Islet precursor cell (in vitro differentiated cells): ENCODE results near the gene TCAIM.
A peak's percentile ranks its signal among the peaks of the same experiment; 100 is the strongest.

Experiments used
- DNase-seq: peaks from one replicate; pipeline ENCODE4 v3.0.0-alpha.2; 2018

TCAIM gene, protein sequence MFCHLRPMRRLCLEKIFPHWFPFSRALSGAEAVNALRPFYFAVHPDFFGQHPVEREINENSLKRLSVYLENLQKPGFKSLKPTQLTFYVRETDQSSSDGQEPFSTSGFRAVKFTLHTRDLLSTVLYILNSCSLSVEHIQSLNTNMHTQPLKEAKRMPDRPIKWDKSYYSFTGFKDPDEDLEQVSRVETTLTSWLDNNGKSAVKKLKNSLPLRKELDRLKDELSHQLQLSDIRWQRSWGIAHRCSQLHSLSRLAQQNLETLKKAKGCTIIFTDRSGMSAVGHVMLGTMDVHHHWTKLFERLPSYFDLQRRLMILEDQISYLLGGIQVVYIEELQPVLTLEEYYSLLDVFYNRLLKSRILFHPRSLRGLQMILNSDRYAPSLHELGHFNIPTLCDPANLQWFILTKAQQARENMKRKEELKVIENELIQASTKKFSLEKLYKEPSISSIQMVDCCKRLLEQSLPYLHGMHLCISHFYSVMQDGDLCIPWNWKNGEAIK

DNA sequence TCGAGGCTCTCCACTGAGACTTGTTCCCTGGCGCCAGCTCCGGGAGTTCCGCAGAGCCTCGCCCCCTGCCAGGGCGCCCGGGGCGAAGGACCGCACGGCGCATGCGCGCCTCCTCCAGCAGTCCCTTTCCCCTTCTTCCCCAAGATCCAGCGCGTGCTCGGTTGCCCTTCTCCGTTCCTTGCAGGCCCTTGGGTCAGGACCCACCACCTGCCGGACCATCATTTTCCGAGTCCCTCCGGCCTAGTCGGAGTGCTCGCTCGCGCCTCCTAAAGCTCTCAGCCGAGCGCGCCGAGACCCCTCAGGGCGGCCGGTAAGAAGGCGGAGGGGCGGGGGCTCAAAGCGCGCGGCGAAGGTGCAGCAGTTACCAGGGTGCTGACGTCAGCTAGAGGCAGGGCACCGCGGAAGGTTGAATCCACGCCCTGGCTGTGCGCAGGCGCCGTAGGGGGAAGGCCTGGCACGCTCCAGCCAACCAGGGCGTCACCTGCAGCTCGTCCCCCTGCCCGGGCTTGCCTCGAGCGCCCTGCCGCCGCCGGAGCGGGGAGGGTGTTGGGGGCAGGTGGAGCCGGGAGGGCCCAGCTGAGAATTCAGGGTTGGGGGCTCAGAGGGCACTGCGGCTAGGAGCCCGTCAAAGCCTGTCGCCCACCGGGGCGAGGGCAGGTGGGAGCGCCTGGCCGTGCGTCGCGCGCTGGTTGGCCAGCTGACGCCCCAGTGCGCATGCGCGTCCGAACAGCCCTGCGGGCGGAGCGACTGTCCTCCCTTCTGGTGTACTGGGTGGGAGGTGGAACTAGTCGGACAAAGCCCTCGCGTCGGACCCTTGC lies at the start of gene TCAIM:
TCAIM (plus strand) TSS at position 757 of the 818 bp plus-strand sequence. CDS start 16,017 bp downstream, outside the sequence.
- DNase-seq, result peak; percentile 99

DNA sequence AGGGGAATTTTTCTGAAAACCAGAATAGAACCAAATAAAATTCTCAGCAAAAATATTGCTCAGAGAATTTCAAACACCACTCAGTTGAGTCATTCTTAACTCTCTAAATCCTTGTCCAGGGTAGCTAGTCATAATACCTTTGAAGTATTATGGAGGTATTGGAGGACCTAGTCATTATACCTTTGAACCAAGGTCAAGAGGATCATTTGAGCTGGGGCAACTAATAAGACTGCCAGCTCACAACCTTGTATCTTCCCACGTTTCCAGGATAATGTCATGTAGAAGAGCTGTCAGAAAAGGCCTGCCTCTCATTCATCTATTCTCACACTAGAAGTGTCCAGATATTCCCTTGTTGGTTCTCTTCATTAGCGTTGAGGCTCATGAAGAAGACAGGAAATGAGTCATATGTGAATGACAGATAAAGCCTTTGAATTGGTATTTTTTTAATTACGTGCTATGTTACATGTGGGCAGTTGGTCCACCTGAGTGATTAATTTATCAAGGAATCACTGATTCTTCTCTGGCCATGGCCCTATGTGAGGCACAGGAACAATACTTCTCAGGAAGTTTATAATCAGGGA lies 48.6 kb upstream of the TCAIM start:
- no peak for DNase-seq

DNA sequence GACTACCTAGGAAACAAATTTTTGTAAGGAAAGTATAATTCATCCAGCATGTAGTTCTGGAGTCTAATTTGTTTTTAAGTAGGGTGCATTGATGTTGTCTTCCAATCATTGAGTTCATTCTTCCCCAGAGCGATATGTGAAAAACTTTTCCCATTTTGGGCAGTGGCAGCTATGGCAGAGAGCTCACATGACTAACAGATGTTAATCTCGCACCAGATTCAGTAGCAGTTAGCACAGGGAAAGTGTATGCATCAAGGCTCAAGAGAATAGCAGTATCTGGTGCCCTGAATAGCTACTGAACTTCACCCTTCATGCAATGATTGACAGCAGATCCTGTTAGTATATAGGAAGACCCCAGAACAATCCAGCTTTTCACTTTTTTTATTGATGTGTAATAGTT lies 46.3 kb upstream of the TCAIM start:
- no peak for DNase-seq

DNA sequence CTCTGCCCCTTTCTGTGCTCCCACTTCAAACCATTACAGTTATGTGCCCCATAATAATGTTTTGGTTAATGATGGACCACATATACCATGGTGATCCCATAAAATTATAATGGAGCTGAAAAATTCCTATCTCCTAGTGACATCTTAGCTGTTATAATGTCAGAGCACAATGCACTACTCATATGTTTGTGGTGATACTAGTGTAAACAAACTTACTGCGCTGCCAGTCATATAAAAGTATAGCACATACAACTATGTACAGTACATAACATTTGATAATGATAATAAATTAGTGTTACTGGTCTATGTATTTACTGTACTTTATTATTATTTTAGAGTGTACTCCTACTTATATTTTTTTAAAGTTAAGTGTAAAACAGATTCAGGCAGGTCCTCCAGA lies 45.6 kb upstream of the TCAIM start:
- no peak for DNase-seq

DNA sequence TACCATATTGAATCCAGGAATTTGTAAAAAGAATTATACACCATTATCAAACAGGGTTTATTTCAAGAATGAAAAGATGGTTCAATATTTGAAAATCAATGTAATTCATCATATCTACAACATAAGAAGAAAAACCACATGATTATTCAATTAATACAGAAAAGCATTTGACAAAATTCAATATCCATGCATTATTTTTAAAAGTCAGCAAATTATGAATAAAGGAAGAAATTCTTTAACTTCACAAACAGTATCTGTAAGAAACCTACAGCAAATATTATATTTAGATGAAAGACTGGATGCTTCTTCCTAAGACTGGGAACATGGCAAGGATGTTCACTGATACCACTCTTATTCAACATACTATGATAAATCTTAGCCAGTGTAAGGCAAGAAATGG lies 41.3 kb upstream of the TCAIM start:
- DNase-seq, result no peak

DNA sequence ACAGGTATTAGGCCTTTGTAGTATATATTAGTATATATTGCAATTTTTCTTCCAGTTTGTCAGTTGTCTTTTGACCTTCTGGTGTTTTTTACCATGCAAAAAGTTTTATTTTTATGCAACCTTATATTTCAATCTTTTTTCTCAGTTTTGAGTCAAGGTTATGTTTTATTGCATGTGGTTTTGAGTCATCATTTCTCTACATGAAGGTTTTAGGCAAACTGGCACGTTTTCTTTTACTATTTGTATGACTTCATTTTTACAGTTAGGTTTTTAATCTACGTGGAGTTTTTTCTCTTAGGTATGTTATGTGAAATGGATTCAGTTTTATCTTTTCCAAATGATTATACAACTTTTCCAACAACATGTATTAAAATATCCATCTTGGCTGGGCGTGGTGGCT lies 36.8 kb upstream of the TCAIM start:
- no peak for DNase-seq

DNA sequence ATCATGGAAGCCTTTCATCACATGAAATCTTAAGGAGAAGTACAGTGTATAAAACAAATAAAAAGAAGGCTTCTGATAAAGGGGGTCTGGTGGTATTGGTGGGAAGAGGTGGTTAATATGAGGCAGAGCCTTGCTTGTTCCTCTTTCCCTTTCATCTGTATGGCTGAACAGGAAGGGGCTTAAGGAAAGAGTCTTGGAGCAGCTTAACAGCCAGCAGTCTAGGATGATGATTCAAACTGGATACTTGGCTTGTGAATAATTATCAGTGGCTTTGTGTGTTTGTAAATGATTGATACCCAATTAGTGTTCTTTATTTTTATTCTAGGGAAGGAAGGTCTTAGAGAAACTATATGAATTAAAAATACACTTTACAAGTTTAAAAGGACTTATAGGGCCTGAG lies 29.1 kb upstream of the TCAIM start:
- DNase-seq, result no peak

DNA sequence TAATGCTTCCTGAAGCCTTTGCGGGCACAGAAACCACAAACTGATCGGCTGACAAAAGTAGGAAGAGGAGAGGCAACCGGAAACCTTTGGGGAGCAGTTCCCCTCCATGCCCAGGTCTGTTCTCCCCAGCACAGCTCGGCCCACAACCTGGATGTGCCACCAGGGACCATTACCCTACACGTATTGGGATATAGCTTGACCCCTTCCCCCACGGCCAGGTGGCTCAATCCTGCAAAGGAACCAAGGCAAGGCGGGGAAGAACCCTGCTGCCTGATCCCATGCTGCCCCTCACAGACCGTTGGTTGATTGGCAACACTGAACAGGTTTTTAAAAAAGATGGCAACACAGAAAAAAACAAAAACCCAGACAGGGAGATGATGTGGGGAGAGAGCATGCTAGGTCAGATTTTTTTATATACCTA lies 19.7 kb upstream of the TCAIM start:
- peak; percentile 60 for DNase-seq

DNA sequence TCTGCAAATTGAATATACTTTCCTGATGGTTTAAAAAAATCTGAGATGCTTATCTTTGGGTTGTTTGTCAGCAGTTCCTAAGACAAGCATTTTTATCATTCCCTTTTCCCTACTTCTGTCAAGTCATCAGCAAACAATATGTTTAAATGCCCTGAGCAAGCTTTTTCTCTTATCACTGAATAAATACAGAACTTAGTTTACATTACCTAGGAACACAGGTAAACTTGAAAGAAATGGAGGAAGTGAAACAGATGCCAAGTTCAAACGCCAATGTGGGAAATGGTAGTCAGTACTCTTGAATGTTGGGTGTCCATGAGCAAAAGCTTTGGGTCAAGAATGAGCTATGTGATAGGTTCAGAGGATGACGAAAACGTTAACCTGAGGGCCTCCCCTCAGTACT lies 17.2 kb upstream of the TCAIM start:
- no peak for DNase-seq

DNA sequence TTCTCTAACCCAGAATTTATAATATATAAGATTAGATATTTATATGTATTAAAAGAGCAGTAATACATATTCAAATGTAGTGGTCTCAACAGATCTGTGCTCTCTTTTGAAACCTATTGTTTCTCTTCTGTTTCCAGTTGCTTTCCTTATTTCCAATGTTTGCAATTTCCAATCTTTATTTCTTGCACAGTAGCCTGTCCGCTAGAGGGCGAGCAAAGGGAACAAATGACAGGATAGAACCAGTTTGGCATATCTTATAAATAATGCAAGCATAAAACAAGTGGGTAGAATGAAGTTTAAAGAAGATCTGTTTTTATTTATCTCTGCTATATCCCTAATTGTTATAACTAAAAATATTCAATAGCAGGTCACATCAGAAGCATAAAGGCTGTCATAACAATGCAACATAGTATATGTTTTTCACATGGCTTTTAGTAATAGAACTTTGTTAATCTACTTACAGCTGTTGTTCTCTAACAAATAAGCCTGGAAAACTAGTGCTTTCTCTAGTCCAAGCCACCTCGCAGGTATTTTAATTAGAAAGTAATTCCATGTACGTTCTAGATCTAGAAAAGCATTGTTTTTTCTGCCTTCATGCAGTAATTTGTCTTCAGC lies 15.1 kb upstream of the TCAIM start:
- DNase-seq, result no peak

DNA sequence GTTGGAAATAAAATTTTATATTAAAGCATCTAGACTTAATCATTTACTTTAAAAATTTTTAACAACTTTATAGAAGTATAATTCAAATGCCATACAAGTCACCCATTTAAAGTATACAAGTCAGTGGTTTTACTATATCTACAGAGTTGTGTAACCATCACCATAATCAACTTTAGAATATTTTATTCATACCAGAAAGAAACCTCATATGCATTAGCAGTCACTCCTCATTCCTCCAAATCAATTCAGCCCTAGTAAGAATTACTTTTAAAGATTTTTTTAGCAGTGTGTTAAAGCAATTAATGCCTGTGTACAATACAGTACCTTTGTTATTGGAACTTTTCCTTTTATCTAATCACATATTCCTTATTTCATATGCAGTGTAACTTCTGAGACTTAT lies 14.0 kb upstream of the TCAIM start:
- no peak for DNase-seq

DNA sequence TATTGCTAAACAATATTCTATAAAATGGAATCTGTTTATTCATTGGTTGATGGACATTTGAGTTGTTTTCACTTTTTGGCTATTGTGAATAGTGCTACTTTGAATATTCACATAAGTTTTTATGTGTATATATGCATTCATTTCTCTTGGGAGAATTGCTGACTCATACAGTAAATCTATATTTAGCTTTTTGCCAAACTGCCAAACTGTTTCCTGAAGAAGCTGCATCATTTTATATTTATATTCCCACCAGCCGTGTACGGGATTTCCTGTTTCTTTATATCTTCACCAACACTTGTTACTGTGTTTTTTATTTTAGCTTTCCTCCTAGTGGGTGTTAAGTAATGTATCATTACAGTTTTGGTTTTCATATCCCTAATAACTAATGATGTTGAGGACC lies 12.5 kb upstream of the TCAIM start:
- DNase-seq, result no peak

DNA sequence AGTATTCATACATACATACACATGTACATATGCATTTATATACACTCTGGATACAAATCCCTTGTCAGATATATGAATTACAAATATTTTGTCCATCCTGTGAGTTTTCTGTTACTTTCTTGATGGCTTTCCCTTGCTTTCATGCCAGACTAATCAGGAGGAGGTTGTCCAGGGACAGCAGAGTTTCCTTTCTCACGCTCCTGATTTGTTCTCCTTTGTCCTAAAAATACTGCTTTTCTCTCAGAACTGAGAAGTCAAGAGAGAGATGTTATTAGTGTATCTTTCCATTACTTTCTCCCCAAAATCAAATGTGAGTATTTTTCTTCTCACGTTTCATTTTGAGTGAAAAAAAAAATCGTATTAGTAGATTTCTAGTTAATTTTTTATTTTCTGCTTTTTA lies 12.1 kb upstream of the TCAIM start:
- DNase-seq, result no peak

DNA sequence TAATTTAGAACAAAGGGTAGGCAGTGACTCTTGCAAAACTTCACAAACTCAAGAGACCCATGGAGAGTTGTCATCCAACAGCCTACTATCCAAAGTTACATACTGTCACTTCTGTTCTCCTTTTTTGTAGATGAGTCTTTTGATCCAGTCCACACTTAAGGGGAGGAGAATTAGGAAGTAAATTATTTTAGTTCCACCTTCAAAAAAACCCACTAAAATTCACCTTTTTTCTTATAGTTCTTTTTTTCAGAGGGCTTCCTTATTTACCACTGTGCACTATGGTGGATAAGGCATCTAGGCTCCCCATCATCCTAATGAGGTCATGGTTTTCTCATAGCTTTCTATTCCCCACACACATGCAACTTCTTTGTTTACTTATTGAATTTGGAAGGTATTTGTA lies 8.6 kb upstream of the TCAIM start:
- no peak for DNase-seq

DNA sequence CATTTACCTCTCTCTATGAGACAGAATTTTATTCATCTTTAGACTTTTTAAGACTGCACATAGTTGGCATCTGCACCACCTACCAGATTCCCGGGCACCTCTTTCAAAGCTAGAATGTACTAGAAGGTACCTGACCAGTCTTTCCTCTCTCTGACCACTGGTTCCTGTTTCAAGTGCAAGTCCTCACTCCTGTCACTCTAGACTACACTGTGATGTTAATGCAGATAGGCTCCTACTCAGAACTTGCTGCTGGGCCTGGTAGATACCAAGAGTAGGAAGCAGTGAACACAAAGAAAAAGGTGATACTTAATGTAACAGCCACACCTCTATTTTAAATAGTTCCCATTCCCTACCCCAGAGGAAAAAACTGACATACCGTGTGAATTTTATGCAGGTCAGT lies 8.1 kb upstream of the TCAIM start:
- DNase-seq, result no peak

DNA sequence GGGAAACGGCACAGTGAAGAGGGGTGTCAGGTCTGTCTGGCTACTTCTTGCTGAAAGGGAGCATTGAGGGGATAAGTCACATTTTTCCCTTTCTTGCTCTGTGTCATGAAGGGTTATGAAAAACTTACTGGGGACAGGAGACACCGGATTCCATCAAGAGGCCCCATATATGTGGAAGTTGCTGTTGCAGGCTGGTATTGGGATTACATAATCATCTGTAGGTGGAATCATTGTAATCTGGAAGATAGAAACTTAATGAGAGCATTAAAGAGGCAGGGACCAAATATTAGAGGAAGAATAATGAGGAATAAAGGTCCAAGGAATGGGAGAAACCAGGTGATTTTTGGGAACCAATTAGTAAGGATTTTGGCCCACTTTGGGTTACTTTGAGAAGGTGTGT lies 4.2 kb upstream of the TCAIM start:
- no peak for DNase-seq

DNA sequence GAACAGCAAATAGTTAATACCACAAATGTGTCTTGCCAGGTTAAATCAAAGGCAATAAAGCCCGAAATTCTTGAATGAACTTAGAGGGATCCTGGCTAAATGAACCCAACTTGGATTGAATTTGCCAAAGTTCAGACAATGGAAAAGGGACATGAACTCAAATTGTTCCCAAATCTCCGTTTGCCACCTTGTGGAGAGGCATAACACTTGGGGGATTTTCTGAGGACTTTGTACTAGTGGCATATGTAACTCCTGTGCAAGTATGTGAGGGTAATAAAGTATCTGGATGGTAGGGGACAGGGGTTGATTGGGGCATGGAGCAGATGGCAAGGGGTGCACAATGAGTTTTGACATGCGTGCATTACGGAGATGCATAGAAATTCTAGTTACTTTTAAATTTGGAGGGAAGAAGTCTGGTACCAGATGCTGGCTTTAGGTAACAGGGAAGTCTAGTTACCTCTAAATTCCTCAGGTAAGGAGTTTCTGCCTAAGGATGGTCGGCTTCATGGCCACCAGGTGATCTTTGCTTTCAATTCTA lies 1.2 kb upstream of the TCAIM start:
- no peak for DNase-seq

DNA sequence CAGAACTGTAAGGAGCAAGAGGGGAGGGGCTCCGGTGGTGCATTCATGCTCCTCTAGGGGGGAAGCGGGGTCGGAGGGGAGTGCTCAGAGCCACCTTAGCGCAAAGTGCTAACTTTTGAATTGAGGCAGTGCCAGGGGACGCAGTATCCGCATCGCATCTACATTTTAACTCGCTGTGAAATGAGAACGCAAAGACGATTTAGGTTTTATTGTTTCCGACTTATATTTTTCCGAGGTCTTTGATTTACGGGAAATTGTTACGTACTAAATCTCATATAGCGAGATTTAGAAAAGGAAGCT lies 212 bp downstream of the TCAIM start:
- no peak for DNase-seq

DNA sequence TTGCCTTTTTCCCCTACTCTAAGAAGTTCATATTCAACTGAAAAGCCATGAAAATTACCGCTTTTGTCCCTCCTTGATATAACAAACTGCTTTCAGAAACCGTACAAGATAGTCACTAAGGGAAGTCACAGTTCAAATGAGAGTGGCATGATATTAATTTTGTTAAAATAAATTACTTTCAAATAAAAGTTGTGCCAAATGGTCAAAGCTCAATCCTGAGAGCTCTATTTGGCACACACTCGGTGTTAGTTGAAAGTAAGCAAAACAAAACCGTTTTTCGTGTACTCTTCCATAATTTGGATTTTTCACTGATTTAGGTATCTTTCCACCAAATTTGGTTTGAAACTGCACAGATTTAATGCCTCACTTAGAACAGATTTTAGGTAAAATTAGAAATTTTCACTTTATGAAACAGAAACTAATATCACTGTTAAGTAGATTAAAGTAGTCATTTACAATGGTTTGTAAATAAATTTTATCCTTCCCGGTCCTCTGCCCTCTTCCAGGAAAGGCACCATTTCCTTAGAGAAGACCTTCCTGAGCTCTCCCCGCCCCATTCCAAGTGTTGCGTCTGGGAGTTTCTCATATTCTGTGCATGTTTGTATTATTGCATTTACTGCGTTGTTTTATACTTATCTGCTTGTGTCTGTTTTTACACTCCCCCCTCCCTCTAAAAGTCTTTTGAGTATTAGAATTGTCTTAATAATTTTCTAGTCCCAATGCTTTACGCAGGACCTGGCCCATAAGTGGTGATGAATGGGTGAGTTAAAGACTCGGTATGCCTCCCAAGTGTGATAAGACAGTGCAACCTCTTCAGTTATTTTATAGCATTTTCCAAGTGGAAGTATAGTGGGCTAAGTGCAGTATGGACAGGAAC lies 853 bp downstream of the TCAIM start:
- no peak for DNase-seq

DNA sequence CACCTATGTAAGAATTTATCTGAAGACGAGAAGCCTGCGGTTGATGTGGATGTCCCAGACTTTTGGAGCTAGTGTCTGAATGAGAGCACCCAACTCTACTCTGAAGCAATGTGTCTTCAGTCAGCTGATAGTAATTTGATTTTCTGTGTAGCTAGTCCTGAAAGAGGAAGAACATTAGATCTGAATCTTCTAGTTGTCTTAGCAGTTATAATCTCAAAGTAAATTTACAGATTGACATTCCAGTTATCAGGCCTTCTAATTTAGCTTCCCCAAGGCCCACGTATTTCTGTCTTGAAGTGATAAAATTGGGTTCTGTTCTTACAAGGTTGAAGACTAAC lies 1.5 kb downstream of the TCAIM start:
- no peak for DNase-seq

DNA sequence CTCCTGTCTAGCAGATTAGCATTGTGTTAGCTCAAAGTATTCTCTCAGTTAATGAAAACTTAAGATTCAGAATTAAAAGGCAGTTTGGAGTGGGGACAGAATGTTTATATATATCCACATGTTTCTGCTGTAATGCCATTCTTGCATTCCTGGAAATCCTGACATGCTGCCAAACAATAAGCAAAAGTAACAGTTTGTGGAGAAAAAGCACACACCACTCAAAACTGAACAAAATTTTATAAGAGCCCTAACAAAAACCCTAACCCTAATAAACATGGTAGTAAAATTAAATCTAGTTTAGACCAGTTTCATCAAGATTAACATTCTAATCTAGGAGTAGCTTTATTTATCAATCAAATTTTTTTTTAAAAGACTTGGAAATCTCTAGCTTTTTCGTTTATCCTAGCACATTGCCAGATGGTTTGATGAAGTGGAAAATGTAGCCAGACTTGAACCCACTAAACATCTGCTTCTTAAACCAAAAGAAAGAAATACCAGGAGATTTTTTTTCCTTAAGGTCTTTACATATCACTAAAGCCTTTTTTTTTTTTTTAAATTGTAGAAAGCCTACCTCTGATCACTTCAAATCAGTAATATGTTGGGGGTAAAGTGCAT lies 3.7 kb downstream of the TCAIM start:
- DNase-seq, result no peak

DNA sequence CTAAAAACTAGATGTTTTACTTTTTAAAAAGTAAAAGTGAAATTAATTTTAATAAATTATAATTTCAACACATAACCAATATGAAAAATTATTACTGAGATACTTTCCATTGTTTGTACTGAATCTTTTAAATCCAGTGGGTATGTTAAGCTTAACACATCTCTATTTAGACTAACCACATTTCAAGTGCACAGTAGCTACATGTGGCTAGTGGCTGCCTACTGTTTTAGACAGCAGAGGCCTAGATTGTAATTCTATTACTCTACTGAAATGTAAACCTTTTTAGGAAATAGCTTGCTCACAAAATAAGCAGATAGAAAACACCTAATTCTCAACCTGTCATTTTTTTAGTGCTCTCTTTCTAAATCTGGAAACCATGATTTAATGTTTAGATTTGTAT lies 4.9 kb downstream of the TCAIM start:
- no peak for DNase-seq
